Measurements from ENCODE around the gene AP1M2.
"Not testable (repeated sequence)": the region's sequence is repeated elsewhere in the genome, so short reads cannot be mapped to it uniquely, and the experiment has no call there.

Gene AP1M2

GRCh38 chr19:10538204-10538983 is 48.7 kb downstream of the AP1M2 start:
- no peak for DNase-seq (ENCODE audit: low spot score)

- no peak for DNase-seq (ENCODE audit: low spot score)
Observed at GRCh38 chr19:10537668-10538067, 49.4 kb downstream of the AP1M2 start.

GRCh38 chr19:10535613-10536012 is 51.5 kb downstream of the AP1M2 start:
- DNase-seq (ENCODE audit: low spot score): no peak

GRCh38 chr19:10533646-10534386 is 53.3 kb downstream of the AP1M2 start:
- no peak for DNase-seq (ENCODE audit: low spot score)

GRCh38 chr19:10532457-10532856 is 54.7 kb downstream of the AP1M2 start:
- no peak for DNase-seq (ENCODE audit: low spot score)

- not testable (repeated sequence) for DNase-seq (ENCODE audit: low spot score)
Observed at GRCh38 chr19:10526887-10527286, 60.2 kb downstream of the AP1M2 start.

- no peak for DNase-seq (ENCODE audit: low spot score)
Observed at GRCh38 chr19:10525636-10526035, 61.5 kb downstream of the AP1M2 start.

GRCh38 chr19:10523135-10523636 is 63.9 kb downstream of the AP1M2 start:
- no peak for DNase-seq (ENCODE audit: low spot score)
